A549 (cell line): ENCODE data around the gene RUBCN.
"Not testable (repeated sequence)": the region's sequence is repeated elsewhere in the genome, so short reads cannot be mapped to it uniquely, and the experiment has no call there.

ENCODE experiments used
- CTCF ChIP-seq: fragments of >200 bp; sonication (Bioruptor Twin); formaldehyde crosslinking; IDR thresholded peaks from 3 replicates; pipeline ENCODE4 v1.5.1; 2016
- E2F6 ChIP-seq: IDR thresholded peaks from 2 replicates; pipeline ENCODE4 v1.6.1; 2012; ENCODE audit warnings: low read depth, borderline replicate concordance
- JUNB ChIP-seq: fragments of >200 bp; sonication (Bioruptor Twin); formaldehyde crosslinking; IDR thresholded peaks from 2 replicates; pipeline ENCODE4 v1.6.1; 2016
- KDM1A ChIP-seq: fragments of 200-600 bp; sonication (generic); IDR thresholded peaks from 2 replicates; pipeline ENCODE4 v1.6.1; 2016; ENCODE audit warnings: low read depth, mild to moderate bottlenecking
- MAX ChIP-seq: IDR thresholded peaks from 2 replicates; pipeline ENCODE4 v1.6.1; 2012
- MYC ChIP-seq: IDR thresholded peaks from 2 replicates; pipeline ENCODE4 v1.6.1; 2012; ENCODE audit warnings: mild to moderate bottlenecking, inconsistent platforms, low read length, improper control_type of control experiment, borderline replicate concordance
- POLR2A ChIP-seq: IDR thresholded peaks from 2 replicates; pipeline ENCODE4 v1.6.1; 2012; ENCODE audit warnings: mild to moderate bottlenecking, low read length
- POLR2AphosphoS2 ChIP-seq: conservative IDR thresholded peaks from 2 replicates; pipeline ENCODE4 v1.6.1; 2012; ENCODE audit warnings: low read length, improper control_type of control experiment, inconsistent platforms
- RCOR1 ChIP-seq: fragments of 150-350 bp; IDR thresholded peaks from 2 replicates; pipeline ENCODE4 v1.6.1; 2014; ENCODE audit warnings: antibody characterized with exemption, low read length, low read depth
- REST ChIP-seq: fragments of 200-600 bp; sonication (generic); IDR thresholded peaks from 2 replicates; pipeline ENCODE4 v1.6.1; 2016; ENCODE audit warnings: antibody characterized with exemption, mild to moderate bottlenecking, moderate library complexity
- SMC3 ChIP-seq: fragments of >200 bp; sonication (Bioruptor Twin); formaldehyde crosslinking; IDR thresholded peaks from 3 replicates; pipeline ENCODE4 v1.6.1; 2018; ENCODE audit warnings: inconsistent platforms
- ZNF302 ChIP-seq: fragments of 250-450 bp; sonication (Bioruptor Pico); IDR thresholded peaks from 2 replicates; pipeline ENCODE4 v1.9.0; 2021; ENCODE audit warnings: inconsistent platforms, mild to moderate bottlenecking, moderate library complexity

- not testable (repeated sequence) for TF ChIP-seq E2F6; CTCF; ZNF302 (CRISPR knock-in tag); MYC; POLR2AphosphoS2; MAX; JUNB; RCOR1; POLR2A; REST; SMC3; KDM1A
Measured at GRCh38 chr3:197654998-197655330, 81.7 kb downstream of the RUBCN start.
